ENCODE measurements around the gene RTN4IP1.
"Not testable (repeated sequence)": the region's sequence is repeated elsewhere in the genome, so short reads cannot be mapped to it uniquely, and the experiment has no call there.

Gene RTN4IP1

DNA sequence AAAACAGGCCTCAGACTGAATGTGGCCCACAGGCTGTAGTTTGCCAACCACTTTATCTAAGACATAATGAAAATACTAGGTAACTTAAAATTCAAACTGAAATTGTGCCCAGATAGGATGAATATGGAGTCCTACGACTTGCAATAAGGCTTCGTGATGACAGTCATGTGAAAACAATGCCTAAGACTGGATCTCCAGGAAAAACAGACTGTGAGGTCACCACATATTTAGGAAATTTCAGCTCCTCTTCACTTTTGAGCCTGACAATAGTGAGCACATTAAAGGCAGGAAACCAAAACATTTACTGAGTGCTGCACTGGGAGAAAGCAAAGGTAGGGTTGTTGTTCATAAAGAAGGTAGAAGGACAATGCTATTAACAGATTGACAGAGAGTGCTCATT is 50.0 kb downstream of the RTN4IP1 start:
- no peak for DNase-seq (ENCODE audit: low spot score)

DNA sequence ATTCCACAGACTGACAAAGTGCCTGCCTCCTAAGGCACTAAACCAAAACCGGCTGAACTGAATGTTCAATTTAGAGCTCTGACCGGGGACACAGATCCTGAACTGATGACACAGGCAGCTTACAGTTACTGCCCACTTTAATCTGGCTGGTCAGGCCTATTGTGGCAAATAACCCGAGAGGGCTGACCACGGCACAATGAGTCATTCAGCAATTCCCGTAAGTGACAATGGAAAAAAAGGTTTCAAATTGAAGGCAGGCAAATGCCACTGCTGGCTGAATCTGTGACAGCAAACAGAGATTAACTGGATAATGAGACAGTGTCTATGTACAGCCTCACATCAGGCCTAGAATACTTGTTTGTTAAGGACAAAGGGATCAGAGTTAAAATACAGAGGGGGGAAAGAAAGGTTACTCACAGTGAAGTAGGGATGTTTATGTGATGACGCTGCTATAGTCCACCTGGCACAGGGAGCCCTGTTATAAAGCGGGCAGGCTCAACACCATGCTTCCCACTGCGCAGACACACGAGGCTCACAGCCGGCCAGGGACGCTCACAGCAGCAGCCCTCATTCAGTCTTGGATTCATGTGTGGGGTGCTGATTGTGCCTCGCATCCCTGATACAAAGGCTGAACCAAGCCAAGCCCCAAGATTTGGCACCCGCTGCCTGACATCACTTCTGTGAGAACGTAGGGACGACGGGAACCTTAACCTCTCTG is 54.4 kb downstream of the RTN4IP1 start:
- peak; percentile 44 for DNase-seq (ENCODE audit: low spot score)

DNA sequence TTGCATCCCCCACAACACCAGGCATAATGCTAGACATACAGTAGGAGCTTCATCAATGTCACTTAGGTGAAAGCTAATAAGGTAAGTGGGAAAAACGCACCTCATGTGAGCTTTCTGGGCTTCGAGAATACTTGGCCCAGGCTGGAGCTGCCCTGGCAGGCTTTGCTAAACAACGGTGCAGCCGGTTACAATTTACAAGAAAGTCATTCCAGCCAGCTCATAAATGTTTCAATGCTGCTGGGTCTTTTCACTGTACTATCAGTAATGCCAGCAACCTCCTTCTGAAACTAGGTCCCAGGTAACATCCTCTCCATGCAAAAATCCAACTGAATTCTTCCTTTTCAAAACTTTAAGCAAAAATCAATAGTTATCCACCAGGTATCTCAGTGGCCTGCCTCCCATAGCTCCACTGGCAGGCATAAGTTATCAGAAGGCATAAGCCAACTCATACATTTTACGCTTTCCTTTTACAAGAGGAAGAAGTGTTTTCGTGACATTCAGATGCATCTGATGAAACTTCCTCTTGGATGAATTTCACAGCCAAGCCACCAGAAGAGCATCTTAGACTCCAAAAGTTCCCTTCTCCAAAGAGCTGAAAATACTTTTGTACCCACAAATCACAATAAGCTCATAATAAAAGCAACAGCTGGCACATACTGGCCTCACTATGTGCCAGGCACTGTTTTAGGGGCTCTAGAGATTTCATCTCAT is 56.3 kb downstream of the RTN4IP1 start:
- DNase-seq (ENCODE audit: low spot score): no peak

DNA sequence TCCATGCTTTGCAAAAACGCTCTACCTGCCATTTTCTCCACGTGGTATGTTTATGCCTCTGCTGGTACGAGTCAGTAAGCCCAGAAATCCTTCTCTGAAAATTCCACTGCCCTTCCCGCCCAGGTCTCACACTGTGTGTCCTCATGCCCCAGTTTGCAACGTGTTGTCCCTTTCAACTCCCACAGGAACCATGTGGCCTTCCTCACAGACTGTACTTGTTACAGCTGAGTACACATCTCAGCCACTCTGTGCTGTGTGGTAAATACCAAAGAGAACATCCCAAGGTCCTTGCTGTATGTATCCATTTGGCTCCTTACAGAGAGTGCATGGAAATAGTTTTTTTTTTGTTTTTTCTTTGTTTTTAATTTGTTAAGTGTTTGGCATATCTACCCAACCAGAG is 56.9 kb downstream of the RTN4IP1 start:
- DNase-seq (ENCODE audit: low spot score): no peak

GRCh38 chr6:106569428-106569827 is 59.9 kb downstream of the RTN4IP1 start:
- no peak for DNase-seq (ENCODE audit: low spot score)

- DNase-seq (ENCODE audit: low spot score): no peak
These were observed 60.8 kb downstream of the RTN4IP1 start for GRCh38 chr6:106568530-106568929.

- no peak for DNase-seq (ENCODE audit: low spot score)
These were observed 64.8 kb downstream of the RTN4IP1 start for GRCh38 chr6:106564476-106564875.

DNA sequence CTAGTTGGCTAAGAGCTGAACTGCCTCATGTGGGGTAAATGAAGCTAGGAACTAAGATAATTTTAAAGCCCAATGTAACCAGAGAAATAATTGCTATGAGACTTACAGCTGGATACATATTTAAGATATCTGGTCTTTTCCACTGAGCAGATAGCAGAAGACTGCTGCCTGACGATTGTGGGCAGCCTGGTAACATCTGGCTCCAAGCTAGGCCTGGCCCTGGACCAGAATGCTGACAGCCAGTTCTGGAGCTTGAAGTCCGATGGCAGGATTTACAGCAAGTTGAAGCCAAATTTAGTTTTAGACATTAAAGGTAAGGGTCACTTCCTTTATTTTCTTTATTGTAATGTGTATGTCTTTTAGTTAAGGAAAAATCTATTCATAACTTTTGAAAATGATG is 65.7 kb downstream of the RTN4IP1 start:
- no peak for DNase-seq (ENCODE audit: low spot score)

DNA sequence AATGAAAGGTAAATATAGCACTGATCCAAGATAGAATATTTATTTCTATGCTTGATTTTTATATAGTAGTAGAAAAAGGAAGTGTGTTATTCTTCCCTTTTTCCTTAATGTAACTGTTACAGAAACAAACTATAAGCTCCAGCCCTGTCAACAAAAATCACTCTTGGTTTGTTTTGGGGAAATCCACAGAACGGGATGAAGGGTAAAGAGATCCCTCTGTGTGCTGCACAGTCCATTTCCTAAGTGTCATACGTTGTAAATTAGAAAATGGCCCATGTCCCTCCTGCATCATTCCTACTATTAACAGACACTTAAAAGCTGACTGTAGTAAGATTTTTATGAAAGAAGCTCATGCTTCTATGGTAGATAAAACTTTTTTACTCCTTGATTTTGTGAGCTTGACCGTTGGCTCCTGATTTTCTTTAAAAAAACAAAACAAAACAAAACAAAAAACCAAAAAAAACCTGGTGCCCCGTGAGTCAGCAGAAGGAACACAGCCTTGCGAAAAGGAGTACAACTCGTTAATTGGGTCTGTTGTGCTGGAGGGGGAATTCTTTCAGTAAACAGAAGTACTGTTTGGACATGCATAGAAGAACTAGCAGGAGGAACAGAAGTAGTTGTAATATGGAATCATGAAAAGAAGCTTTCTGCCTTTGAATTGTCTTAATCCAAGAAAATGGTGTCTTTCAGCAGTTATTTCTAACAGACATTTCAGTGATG is 67.5 kb downstream of the RTN4IP1 start:
- no peak for DNase-seq (ENCODE audit: low spot score)

- peak; percentile 23 for DNase-seq (ENCODE audit: low spot score)
These were observed 68.2 kb downstream of the RTN4IP1 start for GRCh38 chr6:106560996-106561685.

DNA sequence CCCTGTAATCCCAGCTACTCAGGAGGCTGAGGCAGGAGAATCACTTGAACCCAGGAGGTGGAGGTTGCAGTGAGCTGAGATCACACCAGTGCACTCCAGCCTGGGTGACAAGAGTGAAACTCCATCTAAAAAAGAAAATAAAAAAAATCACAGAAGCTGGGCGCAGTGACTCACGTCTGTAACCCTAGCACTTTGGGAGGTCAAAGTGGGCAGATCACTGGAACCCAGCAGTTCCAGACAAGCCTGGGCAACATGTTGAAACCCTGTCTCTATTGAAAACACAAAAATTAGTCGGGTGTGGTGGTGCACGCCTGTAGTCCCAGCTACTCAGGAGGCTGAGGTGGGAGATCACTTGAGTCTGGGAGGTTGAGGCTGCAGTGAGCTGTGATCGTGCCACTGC is 69.6 kb downstream of the RTN4IP1 start:
- DNase-seq (ENCODE audit: low spot score): not testable (repeated sequence)

GRCh38 chr6:106558364-106558763 is 70.9 kb downstream of the RTN4IP1 start:
- DNase-seq (ENCODE audit: low spot score): no peak

GRCh38 chr6:106557837-106558236 is 71.5 kb downstream of the RTN4IP1 start:
- DNase-seq (ENCODE audit: low spot score): no peak

DNA sequence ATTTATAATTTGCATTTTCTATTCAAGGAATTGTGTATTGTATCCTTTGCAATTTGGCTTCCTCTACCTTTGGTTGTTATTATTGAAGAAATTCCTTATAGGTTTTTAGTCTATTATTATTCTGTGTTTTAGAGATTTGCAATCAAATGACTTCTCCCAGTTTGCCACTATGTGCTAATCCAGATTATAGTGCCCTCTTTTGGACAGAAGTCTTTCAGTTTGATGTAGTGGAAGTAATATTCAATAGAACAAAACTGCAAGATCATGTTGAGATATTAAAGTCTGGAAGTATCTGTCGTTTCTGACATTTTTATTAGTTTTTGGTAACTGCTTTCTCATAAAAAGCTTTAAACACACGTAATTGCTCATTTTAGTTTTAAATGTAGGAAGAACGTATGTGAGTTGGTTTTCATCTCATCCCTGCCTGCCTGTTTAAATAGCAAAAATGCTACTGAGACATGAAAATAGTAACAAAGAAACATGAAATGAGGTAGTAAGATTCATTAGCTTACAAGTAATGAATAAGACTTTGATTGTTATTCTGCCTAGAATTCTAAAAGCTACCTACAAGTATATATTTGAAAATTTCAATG is 72.8 kb downstream of the RTN4IP1 start:
- DNase-seq (ENCODE audit: low spot score): no peak

DNA sequence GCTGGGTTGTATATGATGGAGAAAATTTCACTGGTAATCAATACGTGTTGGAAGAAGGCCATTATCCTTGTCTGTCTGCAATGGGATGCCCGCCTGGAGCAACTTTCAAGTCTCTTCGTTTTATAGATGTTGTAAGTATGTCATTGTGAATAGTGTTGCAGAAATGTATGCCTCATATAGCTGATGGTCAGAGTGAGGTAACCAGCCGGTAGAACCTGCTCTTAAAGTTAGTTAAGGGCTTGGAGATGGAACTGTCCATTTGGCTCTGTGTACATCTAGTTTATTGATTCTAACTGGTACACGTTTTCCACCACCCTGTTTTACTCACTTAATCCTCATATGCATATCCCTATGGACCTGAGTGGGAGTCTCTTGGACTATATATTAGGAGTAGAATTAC is 73.5 kb downstream of the RTN4IP1 start:
- no peak for DNase-seq (ENCODE audit: low spot score)

DNA sequence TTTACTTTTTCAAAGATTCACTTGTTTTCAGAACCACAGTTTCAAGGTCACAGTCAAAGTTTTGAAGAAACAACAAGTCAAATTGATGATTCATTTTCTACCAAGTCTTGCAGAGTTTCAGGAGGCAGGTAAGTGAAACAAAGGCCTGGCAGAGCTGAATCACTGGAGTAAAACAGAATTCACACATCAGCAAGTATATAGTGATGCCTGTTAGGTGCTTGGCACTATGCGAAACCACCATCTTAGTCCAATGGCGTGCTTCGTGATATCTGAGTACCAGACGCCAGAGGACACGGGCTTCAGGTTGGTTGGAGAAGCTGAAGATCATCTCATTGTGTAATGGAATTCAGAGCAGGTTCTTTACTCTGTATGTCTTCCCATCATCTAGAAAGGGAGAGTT is 75.9 kb downstream of the RTN4IP1 start:
- no peak for DNase-seq (ENCODE audit: low spot score)

- no peak for DNase-seq (ENCODE audit: low spot score)
These were observed 78.1 kb downstream of the RTN4IP1 start for GRCh38 chr6:106551155-106551554.

DNA sequence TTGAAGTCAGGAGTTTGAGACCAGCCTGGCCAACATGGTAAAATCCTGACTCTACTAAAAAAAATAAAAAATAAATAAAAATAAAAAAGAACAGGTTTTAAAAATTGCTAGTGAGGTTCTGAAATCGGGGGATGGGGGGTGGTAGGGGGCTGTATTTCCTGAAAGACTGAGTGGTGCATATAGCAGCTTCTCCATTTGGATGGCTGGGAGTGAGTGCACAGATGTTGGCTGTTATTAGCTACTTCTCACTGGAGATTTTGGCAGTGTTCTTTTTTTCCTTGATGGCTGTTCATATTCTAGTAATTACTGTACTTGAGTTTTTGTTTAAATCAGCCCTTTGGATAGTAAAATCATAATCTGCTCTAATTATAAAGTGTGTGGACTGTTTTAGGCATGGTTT is 79.8 kb downstream of the RTN4IP1 start:
- no peak for DNase-seq (ENCODE audit: low spot score)

DNA sequence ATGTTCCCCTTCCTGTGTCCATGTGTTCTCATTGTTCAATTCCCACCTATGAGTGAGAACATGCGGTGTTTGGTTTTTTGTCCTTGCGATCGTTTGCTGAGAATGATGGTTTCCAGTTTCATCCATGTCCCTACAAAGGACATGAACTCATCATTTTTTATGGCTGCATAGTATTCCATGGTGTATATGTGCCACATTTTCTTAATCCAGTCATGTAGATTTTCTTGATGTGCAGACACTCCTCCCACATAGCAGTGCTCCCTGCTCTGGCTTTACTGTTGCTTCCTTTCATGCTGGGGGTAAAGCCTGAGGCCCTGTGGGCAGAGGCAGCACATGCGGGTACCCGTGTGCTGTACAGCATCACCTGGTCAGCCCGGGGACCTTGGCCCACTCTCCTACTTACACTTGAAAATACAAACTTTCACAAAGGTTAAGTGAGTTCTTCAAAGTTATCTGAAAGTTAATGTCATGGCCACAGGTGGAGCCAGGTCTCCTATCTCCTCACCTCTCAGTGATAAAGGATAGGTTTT is 80.3 kb downstream of the RTN4IP1 start:
- DNase-seq (ENCODE audit: low spot score): not testable (repeated sequence)

- DNase-seq (ENCODE audit: low spot score): no peak
These were observed 81.5 kb downstream of the RTN4IP1 start for GRCh38 chr6:106547601-106548453.
